NB4 (cell line): ENCODE results near the gene CNTNAP2.

Experiments used
- CTCF ChIP-seq: IDR thresholded peaks from one replicate; pipeline ENCODE4 v1.5.1; 2012; ENCODE audit warnings: low read depth, low read length
- POLR2A ChIP-seq: IDR thresholded peaks from 2 replicates; pipeline ENCODE4 v1.6.1; 2011; ENCODE audit warnings: mild to moderate bottlenecking; ENCODE audit not compliant: insufficient read length; ENCODE audit errors: extremely low read depth
- TF ChIP-seq, protein P1 (sequence below): IDR thresholded peaks from 2 replicates; pipeline ENCODE4 v1.6.1; 2011; ENCODE audit warnings: low read depth, low read length

GRCh38 chr7:148434887-148435286 is 2318.3 kb downstream of the CNTNAP2 start:
- TF ChIP-seq CTCF (no peak), POLR2A (no peak)
- TF ChIP-seq, protein P1, sequence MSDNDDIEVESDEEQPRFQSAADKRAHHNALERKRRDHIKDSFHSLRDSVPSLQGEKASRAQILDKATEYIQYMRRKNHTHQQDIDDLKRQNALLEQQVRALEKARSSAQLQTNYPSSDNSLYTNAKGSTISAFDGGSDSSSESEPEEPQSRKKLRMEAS: no peak
